Glutamatergic neuron (in vitro differentiated cells): Measurements from ENCODE around the gene SH2D7. TPM values are rescaled to one million over a fixed set of nuclear protein-coding genes. Genes with fewer than 3 reads are reported as not detected.

Experiments used
- DNase-seq: peaks from one replicate; pipeline ENCODE4 v3.0.0; 2022
- H3K27ac Mint-ChIP-seq: one replicate; pipeline ENCODE4 v1.8.0; 2020; ENCODE audit warnings: mild to moderate bottlenecking, mixed read lengths, inconsistent platforms; ENCODE audit not compliant: unreplicated experiment
- H3K27me3 Mint-ChIP-seq: one replicate; pipeline ENCODE4 v1.8.0; 2020; ENCODE audit warnings: mild to moderate bottlenecking, moderate library complexity, mixed read lengths, inconsistent platforms; ENCODE audit not compliant: unreplicated experiment
- H3K36me3 Mint-ChIP-seq: one replicate; pipeline ENCODE4 v1.8.0; 2020; ENCODE audit warnings: mild to moderate bottlenecking, mixed read lengths, inconsistent platforms; ENCODE audit not compliant: unreplicated experiment
- H3K4me1 Mint-ChIP-seq: one replicate; pipeline ENCODE4 v1.8.0; 2020; ENCODE audit warnings: mild to moderate bottlenecking, low read depth, mixed read lengths, inconsistent platforms; ENCODE audit not compliant: unreplicated experiment
- H3K4me3 Mint-ChIP-seq: one replicate; pipeline ENCODE4 v1.8.0; 2020; ENCODE audit warnings: mild to moderate bottlenecking, mixed read lengths, inconsistent platforms; ENCODE audit not compliant: unreplicated experiment
- H3K9me3 Mint-ChIP-seq: one replicate; pipeline ENCODE4 v1.8.0; 2020; ENCODE audit warnings: mild to moderate bottlenecking, moderate library complexity, mixed read lengths, inconsistent platforms; ENCODE audit not compliant: unreplicated experiment
- CTCF ChIP-seq: fragments of 200-600 bp; sonication (generic); IDR thresholded peaks from one replicate; pipeline ENCODE4 v1.5.0; 2021; ENCODE audit not compliant: partially characterized antibody, unreplicated experiment
- total RNA-seq: library from RNA; stranded (reverse); fragmentation: NEBNext Ultra II Directional; extraction: Animal tissue kit (Norgen Biotek cat#: 25700); gene quantifications from one replicate; pipeline ENCODE4 v1.2.1, GENCODE V29; 2021; ENCODE audit not compliant: unreplicated experiment

Gene SH2D7
- total RNA-seq, 1 donor from 2014 or later: not detected

GRCh38 chr15:78059110-78059839 is 33.1 kb upstream of the SH2D7 start:
- peak; percentile 69 for DNase-seq
- Mint-ChIP-seq H3K27me3 (peaks cover 6% of the 10 kb centered on the region), H3K4me1 (peaks cover 43% of the 10 kb centered on the region), H3K4me3 (peak overlapping the region; percentile 60), H3K36me3 (no peaks in the 10 kb centered on the region), H3K27ac (peak overlapping the region; percentile 93), H3K9me3 (peaks cover 14% of the 10 kb centered on the region)
- no peak for TF ChIP-seq CTCF

GRCh38 chr15:78060232-78060631 is 32.1 kb upstream of the SH2D7 start:
- peaks cover 41% of the 10 kb centered on the region for H3K4me1 Mint-ChIP-seq
- H3K27me3 Mint-ChIP-seq: peaks cover 6% of the 10 kb centered on the region
- no peak overlapping the region for H3K4me3 Mint-ChIP-seq
- peaks cover 14% of the 10 kb centered on the region for H3K9me3 Mint-ChIP-seq
- no peak for TF ChIP-seq CTCF
- H3K36me3 Mint-ChIP-seq: no peaks in the 10 kb centered on the region
- no peak for DNase-seq
- H3K27ac Mint-ChIP-seq: peak overlapping the region; percentile 93

GRCh38 chr15:78061963-78062427 is 30.4 kb upstream of the SH2D7 start:
- H3K4me3 Mint-ChIP-seq: peak overlapping the region; percentile 77
- H3K36me3 Mint-ChIP-seq: no peaks in the 10 kb centered on the region
- no peak for TF ChIP-seq CTCF
- H3K9me3 Mint-ChIP-seq: peaks cover 11% of the 10 kb centered on the region
- H3K4me1 Mint-ChIP-seq: peaks cover 40% of the 10 kb centered on the region
- H3K27ac Mint-ChIP-seq: peak overlapping the region; percentile 86
- peaks cover 6% of the 10 kb centered on the region for H3K27me3 Mint-ChIP-seq
- no peak for DNase-seq

DNA sequence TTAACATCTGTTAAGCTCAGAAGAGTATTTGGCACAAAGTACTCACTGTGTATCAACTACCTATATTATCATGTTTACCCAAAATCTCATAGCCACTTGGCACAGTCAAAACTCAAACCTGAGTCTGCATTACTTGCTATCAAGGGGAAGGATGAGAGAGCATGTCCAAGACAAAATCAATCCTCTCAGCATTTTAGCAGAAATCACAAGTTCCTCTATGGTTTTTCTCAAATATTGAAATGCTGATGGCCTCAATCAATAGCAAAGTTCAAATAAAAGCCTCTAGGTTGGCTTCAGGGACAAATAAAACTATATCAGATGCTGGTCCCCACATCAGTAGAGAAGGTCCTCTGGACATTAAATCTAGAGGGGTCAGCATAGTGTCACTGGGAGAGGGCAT is 29.1 kb upstream of the SH2D7 start:
- no peak for TF ChIP-seq CTCF
- Mint-ChIP-seq H3K9me3 (peaks cover 11% of the 10 kb centered on the region), H3K27ac (peak overlapping the region; percentile 56), H3K4me3 (no peak overlapping the region), H3K4me1 (peaks cover 41% of the 10 kb centered on the region), H3K27me3 (peaks cover 6% of the 10 kb centered on the region), H3K36me3 (no peaks in the 10 kb centered on the region)
- DNase-seq: no peak

- H3K36me3 Mint-ChIP-seq: no peaks in the 10 kb centered on the region
- peaks cover 8% of the 10 kb centered on the region for H3K9me3 Mint-ChIP-seq
- TF ChIP-seq CTCF: no peak
- peaks cover 42% of the 10 kb centered on the region for H3K4me1 Mint-ChIP-seq
- peaks cover 6% of the 10 kb centered on the region for H3K27me3 Mint-ChIP-seq
- no peak for DNase-seq
- H3K27ac Mint-ChIP-seq: no peak overlapping the region
- no peak overlapping the region for H3K4me3 Mint-ChIP-seq
Observed at GRCh38 chr15:78063970-78064385, 28.4 kb upstream of the SH2D7 start.
